ENCODE data around the gene NOTCH1. TPM values are rescaled to one million over a fixed set of nuclear protein-coding genes. Genes with fewer than 3 reads are reported as not detected.

NOTCH1 gene
- total RNA-seq, 4 donors from 2014 or later, result 19.6 to 35.4 (median 23.2) TPM

DNA sequence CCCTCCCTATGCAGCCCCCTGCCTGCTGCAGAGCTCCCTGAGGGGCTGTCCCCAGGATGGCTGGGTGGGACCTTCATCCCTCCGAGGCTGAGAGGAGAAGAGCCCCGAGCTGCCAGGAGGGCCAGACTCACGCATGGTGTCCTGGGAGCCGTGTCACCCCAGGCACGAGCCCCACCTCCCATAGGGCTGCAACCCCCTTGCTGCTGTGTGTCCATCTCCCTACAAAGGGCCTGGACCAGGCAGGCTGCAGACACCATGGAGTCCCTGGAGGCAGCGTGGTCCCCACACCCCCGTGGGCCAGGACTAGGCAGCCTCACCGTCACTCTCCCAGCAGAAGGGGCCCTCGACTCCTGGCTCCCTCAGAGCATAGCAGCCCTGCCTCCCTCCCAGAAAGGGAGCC is 51.8 kb downstream of the NOTCH1 start:
- H3K27me3 ChIP-seq, result no peaks in the 10 kb centered on the region
- no peak for DNase-seq
- no peaks in the 10 kb centered on the region for H3K9me3 ChIP-seq
- intact Hi-C loops (cut with DNase I), result no loop called here
- H3K4me1 ChIP-seq, result no peaks in the 10 kb centered on the region
- TF ChIP-seq POLR2A (IDR thresholded peaks at IDR 0.05), result no peak
- TF ChIP-seq, protein P1, sequence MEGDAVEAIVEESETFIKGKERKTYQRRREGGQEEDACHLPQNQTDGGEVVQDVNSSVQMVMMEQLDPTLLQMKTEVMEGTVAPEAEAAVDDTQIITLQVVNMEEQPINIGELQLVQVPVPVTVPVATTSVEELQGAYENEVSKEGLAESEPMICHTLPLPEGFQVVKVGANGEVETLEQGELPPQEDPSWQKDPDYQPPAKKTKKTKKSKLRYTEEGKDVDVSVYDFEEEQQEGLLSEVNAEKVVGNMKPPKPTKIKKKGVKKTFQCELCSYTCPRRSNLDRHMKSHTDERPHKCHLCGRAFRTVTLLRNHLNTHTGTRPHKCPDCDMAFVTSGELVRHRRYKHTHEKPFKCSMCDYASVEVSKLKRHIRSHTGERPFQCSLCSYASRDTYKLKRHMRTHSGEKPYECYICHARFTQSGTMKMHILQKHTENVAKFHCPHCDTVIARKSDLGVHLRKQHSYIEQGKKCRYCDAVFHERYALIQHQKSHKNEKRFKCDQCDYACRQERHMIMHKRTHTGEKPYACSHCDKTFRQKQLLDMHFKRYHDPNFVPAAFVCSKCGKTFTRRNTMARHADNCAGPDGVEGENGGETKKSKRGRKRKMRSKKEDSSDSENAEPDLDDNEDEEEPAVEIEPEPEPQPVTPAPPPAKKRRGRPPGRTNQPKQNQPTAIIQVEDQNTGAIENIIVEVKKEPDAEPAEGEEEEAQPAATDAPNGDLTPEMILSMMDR (IDR thresholded peaks at IDR 0.05), result no peak
- H3K36me3 ChIP-seq, result peaks cover 20 to 21% of the 10 kb centered on the region in 2 donors
- WGBS, 2 donors, result 72% methylated on average over 4 of the region's 9 CpGs
- H3K27ac ChIP-seq, result no peak overlapping the region
- H3K4me3 ChIP-seq (replicated peaks in 1 of 3), result no peak overlapping the region

DNA sequence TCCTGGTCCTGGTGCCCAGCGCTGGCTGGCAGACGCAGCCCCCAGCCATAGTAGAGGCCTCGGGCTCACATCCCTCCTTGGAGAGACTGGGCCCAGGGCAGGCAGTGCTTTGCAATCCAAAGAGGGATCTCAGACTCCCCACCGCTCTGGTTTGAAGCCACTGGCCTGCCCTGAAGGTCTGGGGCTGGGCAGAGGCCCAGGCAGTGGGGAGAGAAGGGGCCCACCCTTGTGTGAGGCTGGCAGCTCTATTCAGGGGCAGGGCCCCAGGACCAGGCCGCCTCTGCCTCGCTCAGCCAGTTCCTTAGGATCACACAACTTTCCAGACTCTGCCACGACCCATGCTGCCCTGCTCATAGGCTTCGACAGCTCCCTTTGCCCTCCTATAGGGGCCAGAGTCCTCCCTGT is 52.3 kb downstream of the NOTCH1 start:
- H3K4me3 ChIP-seq (replicated peaks in 1 of 3), result no peak overlapping the region
- no peak overlapping the region for H3K27ac ChIP-seq
- intact Hi-C loops (cut with DNase I), result no loop called here
- H3K9me3 ChIP-seq, result no peaks in the 10 kb centered on the region
- WGBS, 2 donors, result 69 to 87% methylated on average over 6 to 7 of the region's 8 CpGs
- DNase-seq, result no peak
- no peaks in the 10 kb centered on the region for H3K27me3 ChIP-seq
- peaks cover 15 to 16% of the 10 kb centered on the region in 2 donors for H3K36me3 ChIP-seq
- H3K4me1 ChIP-seq, result no peaks in the 10 kb centered on the region
- no peak for TF ChIP-seq POLR2A (IDR thresholded peaks at IDR 0.05)

DNA sequence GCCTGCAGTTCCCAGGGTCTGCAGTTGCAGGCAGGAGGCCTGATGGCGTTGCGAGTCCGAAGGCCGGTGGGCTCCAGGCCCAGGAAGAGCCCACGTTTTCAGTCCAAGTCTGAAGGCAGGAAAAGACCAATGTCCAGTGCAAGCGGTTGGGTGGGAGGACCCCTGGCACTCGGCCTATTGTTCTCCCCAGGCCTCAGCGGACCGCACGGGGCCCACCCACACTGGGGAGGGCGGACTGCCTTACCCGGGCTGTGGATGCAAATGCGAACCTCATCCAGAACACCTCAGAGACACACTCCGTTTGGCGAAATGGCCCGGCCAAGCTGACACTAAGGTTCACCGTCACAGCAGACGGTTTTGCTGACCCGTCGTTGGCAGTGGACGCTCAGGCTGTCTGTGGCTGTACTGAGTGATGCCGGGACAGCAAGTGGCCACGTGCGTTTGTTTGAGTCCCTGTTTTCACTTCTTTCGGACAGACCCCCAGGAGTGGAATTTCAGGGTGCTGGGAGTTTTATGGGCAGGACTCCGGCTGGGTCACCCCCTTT is 52.8 kb downstream of the NOTCH1 start:
- no peak overlapping the region for H3K27ac ChIP-seq
- no peaks in the 10 kb centered on the region for H3K9me3 ChIP-seq
- DNase-seq, result no peak
- peaks cover 10 to 12% of the 10 kb centered on the region in 2 donors for H3K36me3 ChIP-seq
- WGBS, 2 donors, result 64 to 72% methylated on average over 18 to 23 of the region's 26 CpGs
- no peaks in the 10 kb centered on the region for H3K27me3 ChIP-seq
- H3K4me3 ChIP-seq (replicated peaks in 1 of 3), result no peak overlapping the region
- no peaks in the 10 kb centered on the region for H3K4me1 ChIP-seq
- TF ChIP-seq, protein P1 (IDR thresholded peaks at IDR 0.05), result no peak
- intact Hi-C loops (cut with DNase I), result no loop called here

DNA sequence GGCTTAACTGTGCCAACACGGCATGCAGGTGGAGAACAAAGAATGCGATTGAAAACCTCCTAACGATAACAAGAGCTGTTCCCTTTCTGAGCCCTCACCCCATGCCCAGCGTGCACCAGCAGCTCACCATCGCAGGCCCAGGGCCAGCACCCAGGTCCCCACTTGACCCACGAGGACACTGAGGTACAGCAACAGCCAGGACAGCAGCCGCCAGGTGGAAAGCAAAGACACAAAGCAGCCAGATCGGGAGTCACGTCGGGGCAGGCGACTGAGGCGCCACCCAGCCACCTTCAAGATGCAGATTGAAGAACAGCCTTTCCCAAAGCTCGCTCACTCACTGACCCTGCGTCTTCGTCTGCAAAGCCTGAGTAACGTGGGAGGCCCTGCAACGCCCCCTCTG is 56.1 kb downstream of the NOTCH1 start:
- Histone ChIP-seq H3K4me1 (peaks cover 2 to 7% of the 10 kb centered on the region in 2 donors), H3K9me3 (no peaks in the 10 kb centered on the region), H3K36me3 (no peaks in the 10 kb centered on the region), H3K27me3 (no peaks in the 10 kb centered on the region), H3K4me3 (replicated peaks in 1 of 3) (no peak overlapping the region), H3K27ac (no peak overlapping the region)
- DNase-seq, result no peak
- no peak for TF ChIP-seq POLR2A (IDR thresholded peaks at IDR 0.05)
- TF ChIP-seq, protein P1 (IDR thresholded peaks at IDR 0.05), result no peak
- intact Hi-C loops (cut with DNase I), result loop anchor here (2.0 kb wide), 1 partner anchor 141 kb away; no protein-coding TSS in a partner anchor
- WGBS, 2 donors, result 85 to 86% methylated on average over 14 to 17 of the region's 17 CpGs

DNA sequence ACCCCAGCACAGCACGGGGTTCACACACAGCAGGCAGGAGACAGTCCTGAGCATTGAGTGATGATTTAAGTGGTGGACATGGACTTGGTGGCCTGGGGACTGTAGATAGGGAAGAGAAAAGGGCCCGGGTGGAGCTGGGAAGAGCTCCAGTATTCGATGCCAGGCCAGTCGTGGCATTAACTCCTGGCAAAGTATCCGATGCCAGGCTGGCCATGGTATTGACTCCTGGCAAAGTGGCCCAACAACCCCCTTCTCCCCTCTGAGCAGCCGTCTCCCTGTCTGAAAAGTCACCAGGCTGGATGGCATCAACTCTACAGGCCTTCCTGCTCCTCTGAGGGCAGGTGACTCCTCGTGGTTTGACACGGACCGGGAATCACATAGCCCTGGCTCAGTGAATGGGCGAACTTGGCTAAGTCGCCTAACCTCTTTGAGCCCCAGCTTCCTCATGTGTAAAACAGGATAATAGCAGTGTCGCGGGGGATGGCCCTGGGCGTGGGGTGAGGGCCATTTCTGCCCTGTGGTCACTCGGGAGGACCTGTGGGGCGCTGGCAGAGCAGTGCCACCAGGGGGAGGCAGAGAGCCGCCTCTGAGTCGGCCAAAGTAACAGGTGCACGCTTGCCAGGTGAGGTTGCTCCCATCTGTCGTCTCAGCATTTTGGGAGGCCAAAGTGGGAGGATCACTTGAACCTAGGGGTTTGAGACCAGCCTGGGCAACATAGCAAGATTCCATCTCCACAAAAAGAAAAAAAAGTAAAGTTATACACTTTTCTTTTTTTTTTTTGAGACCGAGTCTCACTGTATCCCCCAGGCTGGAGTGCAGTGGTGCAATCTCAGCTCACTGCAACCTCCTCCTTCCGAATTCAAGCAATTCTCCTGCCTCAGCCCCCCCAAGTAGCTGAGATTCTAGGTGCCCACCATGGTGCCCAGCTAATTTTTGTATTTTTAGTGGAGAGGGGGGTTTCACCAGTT is 57.3 kb downstream of the NOTCH1 start:
- Histone ChIP-seq H3K4me1 (peaks cover 10 to 16% of the 10 kb centered on the region in 2 donors), H3K9me3 (no peaks in the 10 kb centered on the region), H3K36me3 (no peaks in the 10 kb centered on the region), H3K27ac (no peak overlapping the region), H3K27me3 (no peaks in the 10 kb centered on the region), H3K4me3 (replicated peaks in 1 of 3) (no peak overlapping the region)
- DNase-seq, result peak; percentile 79 to 85
- intact Hi-C loops (cut with DNase I), result loop anchor here (2.0 kb wide), 1 partner anchor 142 kb away; no protein-coding TSS in a partner anchor
- WGBS, 2 donors, result 33 to 38% methylated on average over 12 to 15 of the region's 22 CpGs
- TF ChIP-seq POLR2A (IDR thresholded peaks at IDR 0.05), result no peak
- TF ChIP-seq, protein P1 (IDR thresholded peaks at IDR 0.05), result peak; percentile 93 to 99 (median 96)

Measured in thyroid gland (tissue), 4 donors.